HepG2 (cell line): Measurements from ENCODE around the gene TNFAIP2. TPM values are rescaled to one million over a fixed set of nuclear protein-coding genes. Genes with fewer than 3 reads are reported as not detected.
A peak's percentile ranks its signal among the peaks of the same experiment; 100 is the strongest.

Source experiments
- DR1 ChIP-seq: sonication (generic); formaldehyde crosslinking; IDR thresholded peaks from 2 replicates; pipeline ENCODE4 v1.8.0; 2021; ENCODE audit warnings: mild to moderate bottlenecking, missing genetic modification reagents, inconsistent platforms
- GLMP ChIP-seq: sonication (generic); formaldehyde crosslinking; IDR thresholded peaks from 2 replicates; pipeline ENCODE4 v1.9.0; 2021; ENCODE audit warnings: missing genetic modification reagents, mild to moderate bottlenecking, borderline replicate concordance
- MNT ChIP-seq: fragments of 450-650 bp; IDR thresholded peaks from 2 replicates; pipeline ENCODE4 v1.6.1; 2016
- NONO ChIP-seq, 2 experiments: fragments of 450-650 bp in 1 of 2; sonication (generic) in 1 of 2; formaldehyde crosslinking in 1 of 2; IDR thresholded peaks in 1 of 2; conservative IDR thresholded peaks in 1 of 2; 2 replicates each; pipeline versions ENCODE4 v1.6.1 to v1.8.0; 2017 to 2022; ENCODE audit warnings: mild to moderate bottlenecking in 1 of 2, missing genetic modification reagents in 1 of 2, moderate library complexity in 1 of 2
- RARA ChIP-seq: IDR thresholded peaks from 2 replicates; pipeline ENCODE4 v1.6.1; 2016; ENCODE audit warnings: missing genetic modification reagents, missing compliant biosample characterization
- RFXAP ChIP-seq: sonication (generic); formaldehyde crosslinking; IDR thresholded peaks from 2 replicates; pipeline ENCODE4 v1.4.0; 2020; ENCODE audit warnings: missing genetic modification reagents, borderline replicate concordance
- SOX13 ChIP-seq, 3 experiments: fragments of 450-650 bp in 1 of 3; sonication (generic) in 1 of 3; formaldehyde crosslinking in 1 of 3; IDR thresholded peaks in 2 of 3; conservative IDR thresholded peaks in 1 of 3; 2 replicates each; pipeline versions ENCODE4 v1.5.0 to v1.6.1; 2016 to 2020; ENCODE audit warnings: antibody characterized with exemption in 1 of 3, mild to moderate bottlenecking in 1 of 3, missing compliant biosample characterization in 1 of 3, missing genetic modification reagents in 1 of 3, moderate library complexity in 1 of 3
- TBL1XR1 ChIP-seq: fragments of 150-350 bp; IDR thresholded peaks from 2 replicates; pipeline ENCODE4 v1.6.1; 2014; ENCODE audit warnings: borderline replicate concordance, low read length; ENCODE audit not compliant: partially characterized antibody
- ZBTB2 ChIP-seq: sonication (generic); formaldehyde crosslinking; IDR thresholded peaks from 2 replicates; pipeline ENCODE4 v1.8.0; 2022; ENCODE audit warnings: low read depth, missing genetic modification reagents
- ZFP90 ChIP-seq: sonication (generic); formaldehyde crosslinking; IDR thresholded peaks from 2 replicates; pipeline ENCODE4 v1.8.0; 2022; ENCODE audit warnings: missing genetic modification reagents, mild to moderate bottlenecking, inconsistent platforms, borderline replicate concordance
- ZFYVE20 ChIP-seq: sonication (generic); formaldehyde crosslinking; IDR thresholded peaks from 2 replicates; pipeline ENCODE4 v1.8.0; 2023; ENCODE audit warnings: low read depth, mild to moderate bottlenecking, moderate library complexity, missing genetic modification reagents, borderline replicate concordance
- ZNF224 ChIP-seq: sonication (generic); formaldehyde crosslinking; IDR thresholded peaks from 2 replicates; pipeline ENCODE4 v1.5.0; 2020; ENCODE audit warnings: mild to moderate bottlenecking, missing genetic modification reagents
- ZNF225 ChIP-seq: sonication (generic); formaldehyde crosslinking; IDR thresholded peaks from 2 replicates; pipeline ENCODE4 v1.4.0; 2020; ENCODE audit warnings: mild to moderate bottlenecking, missing genetic modification reagents
- ZNF644 ChIP-seq: IDR thresholded peaks from 2 replicates; pipeline ENCODE4 v1.6.1; 2016; ENCODE audit warnings: low read depth
- ZNF777 ChIP-seq: sonication (generic); formaldehyde crosslinking; IDR thresholded peaks from 2 replicates; pipeline ENCODE4 v1.4.0; 2020; ENCODE audit warnings: missing genetic modification reagents
- ZNF891 ChIP-seq: sonication (generic); formaldehyde crosslinking; IDR thresholded peaks from 2 replicates; pipeline ENCODE4 v1.5.0; 2020; ENCODE audit warnings: mild to moderate bottlenecking, missing genetic modification reagents
- polyA plus RNA-seq, 8 experiments: library from polyadenylated mRNA; depleted of rRNA in 3 of 8; stranded (reverse) in 7 of 8; unstranded in 1 of 8; fragments of >200 nt; fragmentation: Illumina TruSeq in 4 of 8; extraction: Trizol in 4 of 8; gene quantifications; 2 replicates each; pipeline versions ENCODE4 v1.2.1 to v1.2.3, GENCODE V29; 2011 to 2016; ENCODE audit warnings: low read depth in 4 of 8, missing spikeins in 1 of 8, mixed read lengths in 1 of 8; ENCODE audit not compliant: insufficient read depth in 1 of 8
- total RNA-seq, 5 experiments: library from RNA; depleted of rRNA; stranded (reverse); fragments of >200 nt; fragmentation: Illumina TruSeq; extraction: Trizol; gene quantifications; 2 replicates each; pipeline ENCODE4 v1.2.3, GENCODE V29; 2016; ENCODE audit warnings: low read depth in 1 of 5
- TF ChIP-seq, protein P1 (sequence below): sonication (generic); formaldehyde crosslinking; IDR thresholded peaks from 2 replicates; pipeline ENCODE4 v1.5.1; 2020; ENCODE audit warnings: mild to moderate bottlenecking, missing genetic modification reagents, borderline replicate concordance

TNFAIP2 gene
- total and polyA plus RNA-seq, 2 of the 13 experiments (the other 11 are each of a cell fraction or from before 2014, with no cell fraction given) = 0.46 to 1.5 TPM

DNA sequence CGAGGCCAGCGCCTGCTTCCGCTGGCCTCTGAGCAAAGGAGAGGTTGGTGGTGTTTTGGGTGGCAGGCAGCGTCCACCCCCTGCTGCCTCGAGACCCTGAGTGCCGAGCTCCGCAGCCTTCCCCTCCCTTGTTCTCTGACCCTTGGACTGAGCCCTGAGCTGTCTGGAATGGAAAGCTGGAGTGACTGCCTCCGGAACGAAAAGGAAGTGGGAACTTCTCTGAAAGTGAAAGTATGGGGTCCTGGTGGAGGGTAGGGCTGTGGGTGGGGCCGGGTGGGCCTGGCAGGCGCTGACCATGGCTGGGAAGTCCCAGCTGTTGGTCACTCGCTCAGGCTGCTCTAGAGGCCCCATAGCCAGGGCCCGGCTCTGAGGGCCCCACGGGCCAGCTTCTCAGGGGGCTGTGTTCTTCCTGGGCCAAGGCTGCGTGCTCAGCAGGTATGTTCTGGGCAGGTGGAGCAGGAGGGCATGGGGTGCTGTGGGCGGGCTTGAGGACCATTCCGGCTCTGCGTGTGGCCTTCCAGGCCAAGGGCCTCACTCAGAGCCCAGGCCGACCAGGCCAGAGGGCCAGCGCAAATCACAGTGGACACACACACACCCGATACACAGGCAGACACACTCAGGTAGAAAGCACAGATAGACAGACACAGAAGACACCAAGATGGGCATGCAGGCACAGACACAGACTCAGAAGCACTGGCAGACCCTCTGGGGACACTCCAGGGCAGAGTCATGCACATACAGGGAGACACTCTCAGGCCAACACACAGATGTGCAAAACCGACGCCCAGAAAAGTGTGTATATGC lies 28.7 kb upstream of the TNFAIP2 start, which contains the start of gene EXOC3L4 (continued):
- TF ChIP-seq GLMP (CRISPR knock-in tag) = no peak
- TF ChIP-seq ZFP90 (CRISPR knock-in tag) = no peak
- no peak for TF ChIP-seq ZBTB2
- peak; percentile 40 for TF ChIP-seq ZNF891 (CRISPR knock-in tag)
- TF ChIP-seq, protein P1, sequence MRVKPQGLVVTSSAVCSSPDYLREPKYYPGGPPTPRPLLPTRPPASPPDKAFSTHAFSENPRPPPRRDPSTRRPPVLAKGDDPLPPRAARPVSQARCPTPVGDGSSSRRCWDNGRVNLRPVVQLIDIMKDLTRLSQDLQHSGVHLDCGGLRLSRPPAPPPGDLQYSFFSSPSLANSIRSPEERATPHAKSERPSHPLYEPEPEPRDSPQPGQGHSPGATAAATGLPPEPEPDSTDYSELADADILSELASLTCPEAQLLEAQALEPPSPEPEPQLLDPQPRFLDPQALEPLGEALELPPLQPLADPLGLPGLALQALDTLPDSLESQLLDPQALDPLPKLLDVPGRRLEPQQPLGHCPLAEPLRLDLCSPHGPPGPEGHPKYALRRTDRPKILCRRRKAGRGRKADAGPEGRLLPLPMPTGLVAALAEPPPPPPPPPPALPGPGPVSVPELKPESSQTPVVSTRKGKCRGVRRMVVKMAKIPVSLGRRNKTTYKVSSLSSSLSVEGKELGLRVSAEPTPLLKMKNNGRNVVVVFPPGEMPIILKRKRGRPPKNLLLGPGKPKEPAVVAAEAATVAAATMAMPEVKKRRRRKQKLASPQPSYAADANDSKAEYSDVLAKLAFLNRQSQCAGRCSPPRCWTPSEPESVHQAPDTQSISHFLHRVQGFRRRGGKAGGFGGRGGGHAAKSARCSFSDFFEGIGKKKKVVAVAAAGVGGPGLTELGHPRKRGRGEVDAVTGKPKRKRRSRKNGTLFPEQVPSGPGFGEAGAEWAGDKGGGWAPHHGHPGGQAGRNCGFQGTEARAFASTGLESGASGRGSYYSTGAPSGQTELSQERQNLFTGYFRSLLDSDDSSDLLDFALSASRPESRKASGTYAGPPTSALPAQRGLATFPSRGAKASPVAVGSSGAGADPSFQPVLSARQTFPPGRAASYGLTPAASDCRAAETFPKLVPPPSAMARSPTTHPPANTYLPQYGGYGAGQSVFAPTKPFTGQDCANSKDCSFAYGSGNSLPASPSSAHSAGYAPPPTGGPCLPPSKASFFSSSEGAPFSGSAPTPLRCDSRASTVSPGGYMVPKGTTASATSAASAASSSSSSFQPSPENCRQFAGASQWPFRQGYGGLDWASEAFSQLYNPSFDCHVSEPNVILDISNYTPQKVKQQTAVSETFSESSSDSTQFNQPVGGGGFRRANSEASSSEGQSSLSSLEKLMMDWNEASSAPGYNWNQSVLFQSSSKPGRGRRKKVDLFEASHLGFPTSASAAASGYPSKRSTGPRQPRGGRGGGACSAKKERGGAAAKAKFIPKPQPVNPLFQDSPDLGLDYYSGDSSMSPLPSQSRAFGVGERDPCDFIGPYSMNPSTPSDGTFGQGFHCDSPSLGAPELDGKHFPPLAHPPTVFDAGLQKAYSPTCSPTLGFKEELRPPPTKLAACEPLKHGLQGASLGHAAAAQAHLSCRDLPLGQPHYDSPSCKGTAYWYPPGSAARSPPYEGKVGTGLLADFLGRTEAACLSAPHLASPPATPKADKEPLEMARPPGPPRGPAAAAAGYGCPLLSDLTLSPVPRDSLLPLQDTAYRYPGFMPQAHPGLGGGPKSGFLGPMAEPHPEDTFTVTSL = 0 out of 2 replicates have a peak, but pooled peaks have one; percentile 35
- 0 out of 2 replicates have a peak, but pooled peaks have one; percentile 47 for TF ChIP-seq DR1 (CRISPR knock-in tag)
- no peak for TF ChIP-seq SOX13 (IDR thresholded peaks at IDR 0.05)
- no peak for TF ChIP-seq SOX13 (CRISPR knock-in tag; conservative IDR thresholded peaks at IDR 0.05 in 1 of 2, IDR thresholded peaks at IDR 0.05 in 1 of 2)
- TF ChIP-seq RFXAP = peak; percentile 50; the same call in 1 of the 2 replicates
- TF ChIP-seq ZNF224 (CRISPR knock-in tag) = 0 out of 2 replicates have a peak, but pooled peaks have one; percentile 12
- no peak; the same call in 1 of the 2 replicates for TF ChIP-seq ZNF225 (CRISPR knock-in tag)
- no peak; the same call in none of the 2 replicates for TF ChIP-seq ZNF777 (CRISPR knock-in tag)
- TF ChIP-seq NONO (IDR thresholded peaks at IDR 0.05) = no peak
- TF ChIP-seq NONO (CRISPR knock-in tag; conservative IDR thresholded peaks at IDR 0.05) = peak; percentile 54; the same call in 1 of the 2 replicates
- TF ChIP-seq MNT = no peak
- 0 out of 2 replicates have a peak, but pooled peaks have one; percentile 21 for TF ChIP-seq RARA (CRISPR knock-in tag)
- no peak for TF ChIP-seq ZFYVE20 (CRISPR knock-in tag)
- TF ChIP-seq TBL1XR1 = no peak
- no peak for TF ChIP-seq ZNF644
